Activated CD4-positive, alpha-beta T cell treated with anti-CD3 and anti-CD28 coated beads for 36 hours (primary cell): Measurements from ENCODE around the gene KRTAP3-3. TPM values are rescaled to one million over a fixed set of nuclear protein-coding genes. Genes with fewer than 3 reads are reported as not detected.

Experiments used
- total RNA-seq, 2 experiments: library from RNA; stranded (reverse); gene quantifications; one replicate each; pipeline ENCODE4 v1.2.3, GENCODE V29; 2021

The KRTAP3-3 gene
- total RNA-seq, 2 experiments from 2014 or later = not detected

Other genes with a start within 250 kb of the KRTAP3-3 start
- not detected for gene KRT25, start 238.8 kb downstream of the KRTAP3-3 start, total RNA-seq
- not detected for gene KRT26, start 222.0 kb downstream of the KRTAP3-3 start, total RNA-seq
- not detected for gene KRT27, start 211.6 kb downstream of the KRTAP3-3 start, total RNA-seq
- gene KRT28, start 194.2 kb downstream of the KRTAP3-3 start, total RNA-seq = not detected
- gene KRT10, start 171.6 kb downstream of the KRTAP3-3 start, total RNA-seq = 10 to 100 TPM; 20.2 to 35.9 TPM
- not detected for gene KRT12, start 126.9 kb downstream of the KRTAP3-3 start, total RNA-seq
- gene KRT20, start 108.9 kb downstream of the KRTAP3-3 start, total RNA-seq = not detected
- not detected for gene KRT23, start 56.5 kb downstream of the KRTAP3-3 start, total RNA-seq
- gene KRT39, start 27.2 kb downstream of the KRTAP3-3 start, total RNA-seq = not detected
- not detected for gene KRT40, start 9.8 kb downstream of the KRTAP3-3 start, total RNA-seq
- not detected for gene KRTAP3-2, start 5.7 kb upstream of the KRTAP3-3 start, total RNA-seq
- not detected for gene KRTAP3-1, start 15.0 kb upstream of the KRTAP3-3 start, total RNA-seq
- not detected for gene KRTAP1-5, start 33.0 kb upstream of the KRTAP3-3 start, total RNA-seq
- gene KRTAP1-4, start 36.0 kb upstream of the KRTAP3-3 start, total RNA-seq = not detected
- gene KRTAP1-3, start 40.7 kb upstream of the KRTAP3-3 start, total RNA-seq = not detected
- gene KRTAP1-1, start 47.3 kb upstream of the KRTAP3-3 start, total RNA-seq = not detected
- gene KRTAP2-1, start 53.2 kb upstream of the KRTAP3-3 start, total RNA-seq = not detected
- not detected for gene KRTAP2-2, start 61.1 kb upstream of the KRTAP3-3 start, total RNA-seq
- not detected for gene KRTAP2-3, start 66.0 kb upstream of the KRTAP3-3 start, total RNA-seq
- not detected for gene KRTAP2-4, start 71.7 kb upstream of the KRTAP3-3 start, total RNA-seq
- gene KRTAP4-7, start 90.0 kb upstream of the KRTAP3-3 start, total RNA-seq = not detected
- not detected for gene KRTAP4-8, start 104.0 kb upstream of the KRTAP3-3 start, total RNA-seq
- not detected for gene KRTAP4-16, start 108.0 kb upstream of the KRTAP3-3 start, total RNA-seq
- gene KRTAP4-9, start 111.2 kb upstream of the KRTAP3-3 start, total RNA-seq = not detected
- gene KRTAP4-11, start 124.2 kb upstream of the KRTAP3-3 start, total RNA-seq = not detected
- gene KRTAP4-12, start 130.0 kb upstream of the KRTAP3-3 start, total RNA-seq = not detected
- gene KRTAP4-6, start 146.4 kb upstream of the KRTAP3-3 start, total RNA-seq = not detected
- gene KRTAP4-5, start 155.7 kb upstream of the KRTAP3-3 start, total RNA-seq = not detected
- gene KRTAP4-4, start 166.6 kb upstream of the KRTAP3-3 start, total RNA-seq = not detected
- gene KRTAP4-3, start 174.1 kb upstream of the KRTAP3-3 start, total RNA-seq = not detected
- gene KRTAP4-2, start 184.1 kb upstream of the KRTAP3-3 start, total RNA-seq = not detected
- not detected for gene KRTAP4-1, start 190.7 kb upstream of the KRTAP3-3 start, total RNA-seq
- not detected for gene KRTAP9-1, start 195.7 kb upstream of the KRTAP3-3 start, total RNA-seq
- gene KRTAP9-2, start 232.5 kb upstream of the KRTAP3-3 start, total RNA-seq = not detected
- not detected for gene KRTAP9-3, start 238.3 kb upstream of the KRTAP3-3 start, total RNA-seq
- not detected for gene KRTAP9-8, start 243.8 kb upstream of the KRTAP3-3 start, total RNA-seq